ENCODE data around the gene KLRC4.

KLRC4 gene

GRCh38 chr12:10366875-10367274 lies 42.7 kb downstream of the KLRC4 start:
- DNase-seq: no peak

- no peak for DNase-seq
These were observed 43.7 kb downstream of the KLRC4 start for GRCh38 chr12:10365696-10366405.

GRCh38 chr12:10364815-10365622 lies 44.5 kb downstream of the KLRC4 start:
- peak; percentile 44 for DNase-seq

- no peak for DNase-seq
These were observed 45.4 kb downstream of the KLRC4 start for GRCh38 chr12:10363914-10364814.

- DNase-seq: no peak
These were observed 46.0 kb downstream of the KLRC4 start for GRCh38 chr12:10363658-10363913.

DNA sequence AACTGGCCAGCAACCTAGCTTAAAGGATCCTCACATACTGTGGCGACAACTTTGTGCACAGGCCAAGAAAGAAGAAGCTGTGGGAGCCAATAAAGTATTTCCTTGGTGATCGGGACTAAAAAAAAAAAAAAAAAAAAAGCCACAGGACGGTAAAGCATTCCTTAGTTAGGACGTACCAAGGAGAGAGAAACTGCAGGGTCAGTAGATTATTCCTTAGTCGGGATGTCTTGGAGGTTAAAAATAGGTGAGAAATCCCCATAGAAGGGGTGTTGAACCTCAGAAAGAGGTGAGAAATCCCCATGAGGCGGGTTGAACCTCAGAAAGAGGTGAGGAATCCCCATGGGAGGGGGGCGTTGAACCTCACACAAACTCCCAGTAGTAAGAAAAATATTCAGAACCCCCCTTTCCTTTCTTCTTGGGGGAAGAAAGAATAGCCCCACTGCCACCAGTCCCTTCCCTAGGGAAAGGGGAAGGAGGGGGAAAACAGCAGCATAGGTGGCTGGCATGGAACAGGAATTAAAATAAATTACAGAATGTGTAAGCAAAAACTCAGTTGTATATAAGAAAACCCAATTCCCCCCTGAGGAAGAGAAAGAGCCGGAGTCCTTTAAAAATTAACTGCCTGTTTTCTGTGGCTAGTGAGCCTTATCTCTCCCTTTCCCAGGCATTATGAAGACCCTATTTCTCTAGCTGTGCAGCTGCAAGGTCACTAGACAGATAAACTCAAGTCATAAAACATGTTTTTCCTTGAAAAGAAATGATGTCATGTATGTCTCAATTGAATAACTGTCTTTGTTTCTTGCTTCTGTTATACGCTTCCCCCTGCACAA lies 46.5 kb downstream of the KLRC4 start:
- DNase-seq: no peak

DNA sequence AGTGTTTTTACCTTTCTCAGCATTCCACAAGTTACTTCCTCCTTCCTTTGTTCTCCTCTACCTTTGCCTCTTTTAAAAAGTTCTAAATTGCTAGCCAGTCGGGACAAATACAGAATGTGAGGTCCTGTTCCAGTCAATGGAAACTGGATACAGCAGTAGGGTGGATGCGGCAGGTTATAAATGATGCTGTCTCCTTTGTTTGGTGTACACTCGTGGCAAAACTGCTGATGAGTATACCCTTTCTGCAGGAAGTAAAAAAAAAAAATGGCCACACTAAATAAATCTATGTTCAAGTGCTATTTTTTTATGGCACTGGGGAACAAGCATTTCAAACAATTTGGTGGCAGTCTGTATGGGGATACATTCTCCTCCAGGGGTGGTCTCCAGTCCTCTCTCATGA lies 47.2 kb downstream of the KLRC4 start:
- no peak for DNase-seq

- no peak for DNase-seq
These were observed 47.9 kb downstream of the KLRC4 start for GRCh38 chr12:10361622-10362021.

DNA sequence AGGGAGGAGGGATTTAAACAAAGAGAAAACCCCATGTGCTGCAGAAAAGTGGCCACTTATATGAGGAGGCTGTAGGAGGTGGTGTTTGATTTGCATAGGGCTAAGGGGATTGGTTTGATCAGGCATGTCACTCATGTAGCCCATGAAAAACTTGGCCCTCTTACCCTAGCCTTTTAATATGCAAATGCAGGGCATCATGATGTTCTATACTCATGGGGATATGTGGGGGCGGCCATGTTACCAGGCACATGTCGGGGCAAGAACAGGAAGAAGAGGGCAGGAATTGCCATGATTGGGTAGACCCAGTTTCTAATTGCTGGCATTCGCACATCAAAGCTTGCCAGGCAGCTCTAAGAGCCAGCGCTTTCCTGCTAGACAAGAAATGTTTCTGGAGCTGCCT lies 48.5 kb downstream of the KLRC4 start:
- DNase-seq: no peak

GRCh38 chr12:10358969-10359368 lies 50.6 kb downstream of the KLRC4 start:
- DNase-seq: no peak

- DNase-seq: no peak
These were observed 51.4 kb downstream of the KLRC4 start for GRCh38 chr12:10358131-10358530.

Data from activated CD4-positive, alpha-beta T cell treated with anti-CD3 and anti-CD28 coated beads, Interleukin-2, amount 50 U/mL, for 1 hour (primary cell).